Measurements from ENCODE around the gene WDFY1.

- TF ChIP-seq CTCF (IDR thresholded peaks at IDR 0.05) (no peak), POLR2A (IDR thresholded peaks at IDR 0.05) (no peak)
These were observed 2.0 kb downstream of the WDFY1 start for GRCh38 chr2:223943135-223943534.

Measured in Peyer's patch (tissue), 4 donors.